Measurements from ENCODE around the gene SIGLEC8.
A peak's percentile ranks its signal among the peaks of the same experiment; 100 is the strongest.

DNA sequence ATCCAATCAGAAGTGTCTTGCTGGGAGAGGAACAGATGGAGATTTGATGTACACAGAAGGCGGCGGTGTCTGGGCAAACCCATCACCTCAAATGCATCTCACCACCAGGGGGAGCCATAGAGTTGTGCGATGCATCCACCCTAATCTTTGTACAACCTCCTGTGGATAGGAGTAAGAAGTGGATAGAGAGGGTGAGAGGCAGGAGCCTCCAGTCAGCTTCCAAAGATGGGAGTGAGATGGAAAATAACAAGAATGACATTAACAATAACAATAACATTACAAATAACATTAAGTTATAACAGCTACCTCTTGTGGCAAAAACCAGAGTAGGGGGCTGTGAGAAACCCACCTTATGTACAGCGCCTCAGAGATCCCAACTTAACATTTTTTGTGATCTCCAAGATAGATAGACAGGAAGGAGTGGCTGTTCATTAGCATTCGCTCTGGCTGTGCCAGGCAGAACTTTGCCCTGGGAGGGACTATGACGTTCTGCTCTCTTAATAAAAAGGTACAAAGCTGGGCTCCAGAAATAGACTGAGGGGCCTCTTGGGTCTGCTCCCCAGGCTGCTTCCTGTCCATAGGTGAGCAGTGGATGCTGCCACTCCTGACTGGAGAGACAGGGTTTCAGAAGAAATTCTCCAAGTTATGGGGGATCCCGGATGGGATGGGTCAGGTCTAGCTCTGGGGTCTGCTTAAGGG lies 14.9 kb upstream of the SIGLEC8 start:
- TF ChIP-seq, protein P1, sequence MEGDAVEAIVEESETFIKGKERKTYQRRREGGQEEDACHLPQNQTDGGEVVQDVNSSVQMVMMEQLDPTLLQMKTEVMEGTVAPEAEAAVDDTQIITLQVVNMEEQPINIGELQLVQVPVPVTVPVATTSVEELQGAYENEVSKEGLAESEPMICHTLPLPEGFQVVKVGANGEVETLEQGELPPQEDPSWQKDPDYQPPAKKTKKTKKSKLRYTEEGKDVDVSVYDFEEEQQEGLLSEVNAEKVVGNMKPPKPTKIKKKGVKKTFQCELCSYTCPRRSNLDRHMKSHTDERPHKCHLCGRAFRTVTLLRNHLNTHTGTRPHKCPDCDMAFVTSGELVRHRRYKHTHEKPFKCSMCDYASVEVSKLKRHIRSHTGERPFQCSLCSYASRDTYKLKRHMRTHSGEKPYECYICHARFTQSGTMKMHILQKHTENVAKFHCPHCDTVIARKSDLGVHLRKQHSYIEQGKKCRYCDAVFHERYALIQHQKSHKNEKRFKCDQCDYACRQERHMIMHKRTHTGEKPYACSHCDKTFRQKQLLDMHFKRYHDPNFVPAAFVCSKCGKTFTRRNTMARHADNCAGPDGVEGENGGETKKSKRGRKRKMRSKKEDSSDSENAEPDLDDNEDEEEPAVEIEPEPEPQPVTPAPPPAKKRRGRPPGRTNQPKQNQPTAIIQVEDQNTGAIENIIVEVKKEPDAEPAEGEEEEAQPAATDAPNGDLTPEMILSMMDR (IDR thresholded peaks at IDR 0.05; ENCODE audit: low read depth, low read length, poor library complexity, severe bottlenecking), result peak; percentile 84
- no peak for TF ChIP-seq EZH2phosphoT487 (IDR thresholded peaks at IDR 0.05; ENCODE audit: borderline replicate concordance, low read length)

All from DOHH2 (cell line).